GM21447 (cell line): ENCODE data around the gene DDX41.

Experiments used
- ATAC-seq: cut with Tn5 transposase; IDR thresholded peaks from one replicate; pipeline ENCODE4 v1.9.1; 2021; ENCODE audit not compliant: unreplicated experiment

Gene DDX41

DNA sequence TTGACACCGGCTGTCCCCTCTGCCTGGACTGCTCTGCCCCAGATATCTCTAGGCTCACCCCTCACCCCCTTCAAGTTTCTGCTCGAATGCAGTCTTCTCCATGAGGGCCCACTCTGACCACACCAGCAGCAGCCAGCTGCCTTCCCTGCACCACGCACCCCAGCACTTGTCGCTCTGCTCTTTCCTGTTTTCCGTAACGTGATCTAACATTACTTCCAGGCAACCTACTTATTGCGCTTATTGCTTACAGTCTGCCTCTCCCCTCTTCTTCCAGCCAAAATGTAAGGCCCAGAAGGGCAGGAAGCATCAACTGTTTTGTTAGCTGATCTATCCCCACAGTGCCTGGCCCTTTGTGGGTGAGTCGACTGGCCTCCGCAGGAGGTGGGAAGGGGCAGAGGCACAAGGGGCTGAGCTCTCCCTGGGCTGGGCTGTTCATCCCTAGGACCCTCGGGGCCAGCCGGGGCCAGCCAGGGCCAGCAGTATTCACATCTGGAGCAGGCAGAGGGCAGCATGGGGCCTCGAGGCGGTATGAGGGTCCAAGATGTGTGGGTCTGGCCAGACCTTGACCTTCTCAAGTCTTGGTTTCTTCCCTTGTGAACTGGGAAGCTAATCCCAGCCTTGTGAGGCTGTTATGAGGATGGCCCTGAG lies 31.7 kb downstream of the DDX41 start:
- ATAC-seq: no peak

DNA sequence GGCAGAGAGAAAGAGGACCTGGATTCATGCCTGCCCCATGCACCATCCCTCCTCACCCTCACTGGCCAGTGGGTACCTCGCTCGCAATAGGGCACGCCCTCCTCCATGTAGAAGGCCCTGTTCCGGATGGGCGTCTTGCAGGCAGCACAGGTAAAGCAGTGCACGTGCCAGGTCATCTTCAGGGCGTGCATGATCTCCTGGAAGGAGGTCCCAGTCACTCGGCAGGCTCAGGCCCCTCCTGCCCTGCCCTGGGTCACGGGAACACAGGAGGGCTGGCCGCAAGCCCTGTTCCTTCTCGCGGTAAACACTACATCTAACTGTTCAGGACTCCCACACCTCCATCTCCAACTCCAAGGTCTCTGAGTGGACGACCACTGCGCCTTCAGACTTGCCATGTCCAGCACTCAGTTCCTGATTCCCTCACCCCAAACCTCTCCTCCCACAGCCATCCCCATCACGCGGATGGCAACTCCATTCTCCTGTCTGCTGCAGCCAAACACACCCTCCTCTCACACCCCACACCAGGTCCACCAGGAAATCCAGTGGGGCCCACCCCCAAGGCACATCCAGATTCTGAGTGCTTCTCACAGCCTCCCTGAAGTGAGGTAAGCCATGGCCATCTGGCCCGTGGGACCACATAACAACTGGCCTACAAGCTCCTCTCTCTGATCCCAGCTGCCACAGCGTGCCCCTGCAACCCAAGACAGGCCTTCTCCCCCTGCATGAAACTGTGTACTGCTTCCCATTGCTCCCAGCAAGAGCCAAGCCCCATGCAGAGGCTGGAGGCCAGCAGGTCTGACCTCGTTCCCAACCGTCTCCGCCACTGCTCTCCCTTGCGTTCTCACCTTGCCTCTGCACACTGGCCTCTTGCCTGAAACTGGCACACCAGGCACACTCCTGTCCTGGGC lies 32.5 kb downstream of the DDX41 start:
- no peak for ATAC-seq

DNA sequence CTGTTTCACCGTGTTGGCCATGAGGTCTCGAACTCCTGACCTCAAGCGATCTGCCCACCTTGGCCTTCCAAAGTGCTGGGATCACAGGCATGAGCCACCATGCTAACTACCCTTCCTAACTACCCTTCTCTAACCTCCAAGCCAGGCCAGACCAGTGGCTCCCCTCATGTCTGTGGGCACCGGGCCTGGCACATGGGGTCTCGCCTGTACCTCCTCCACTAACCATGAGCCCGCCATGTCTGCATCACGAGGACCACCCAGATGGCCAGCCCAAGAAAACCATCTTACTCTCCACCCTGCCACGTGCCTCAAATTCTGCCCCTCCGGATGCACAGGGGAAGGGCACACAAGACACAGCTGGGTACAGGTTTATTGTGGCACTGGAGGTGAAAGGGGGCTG lies 33.7 kb downstream of the DDX41 start:
- no peak for ATAC-seq

DNA sequence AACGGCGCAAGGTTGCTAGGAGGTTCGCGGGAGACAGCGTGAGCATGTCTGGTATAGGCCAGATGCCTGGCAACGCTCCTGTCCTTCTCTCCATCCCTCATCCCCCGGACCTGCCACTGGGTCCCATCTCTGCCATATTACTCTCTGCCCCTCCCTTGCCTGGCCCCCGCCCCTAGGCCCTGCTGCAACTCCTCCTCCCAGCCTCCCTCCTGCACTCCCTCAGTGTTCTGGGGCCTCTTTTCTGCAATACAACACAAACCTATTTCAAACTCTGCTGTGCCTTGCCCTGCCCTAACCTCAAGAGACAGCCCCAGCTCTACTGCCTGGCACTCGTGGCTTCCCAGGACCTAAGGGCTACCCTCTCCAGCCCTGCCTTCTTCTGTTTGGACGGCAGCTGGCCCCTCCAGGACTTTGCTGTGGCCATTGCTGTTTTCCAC lies 34.4 kb downstream of the DDX41 start:
- no peak for ATAC-seq

DNA sequence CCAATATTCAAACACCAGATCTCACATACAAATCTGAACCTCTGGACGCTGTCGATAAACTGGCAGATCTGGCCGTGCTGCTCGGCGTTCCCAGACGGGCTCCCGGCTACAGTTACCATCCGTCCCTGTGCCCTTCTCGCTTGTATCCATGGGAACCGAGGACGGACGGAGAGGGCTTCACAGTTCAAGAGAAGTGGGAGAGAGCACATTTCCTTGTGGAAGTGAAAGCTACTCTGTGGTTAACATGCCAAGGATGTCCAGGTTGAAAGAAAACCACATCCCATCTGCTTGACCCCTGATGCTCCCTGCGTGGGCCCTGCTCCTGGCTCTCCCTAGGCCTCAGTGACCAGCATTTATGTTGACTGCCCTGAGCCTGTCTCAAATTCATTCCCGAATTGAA lies 37.0 kb downstream of the DDX41 start:
- ATAC-seq: no peak

DNA sequence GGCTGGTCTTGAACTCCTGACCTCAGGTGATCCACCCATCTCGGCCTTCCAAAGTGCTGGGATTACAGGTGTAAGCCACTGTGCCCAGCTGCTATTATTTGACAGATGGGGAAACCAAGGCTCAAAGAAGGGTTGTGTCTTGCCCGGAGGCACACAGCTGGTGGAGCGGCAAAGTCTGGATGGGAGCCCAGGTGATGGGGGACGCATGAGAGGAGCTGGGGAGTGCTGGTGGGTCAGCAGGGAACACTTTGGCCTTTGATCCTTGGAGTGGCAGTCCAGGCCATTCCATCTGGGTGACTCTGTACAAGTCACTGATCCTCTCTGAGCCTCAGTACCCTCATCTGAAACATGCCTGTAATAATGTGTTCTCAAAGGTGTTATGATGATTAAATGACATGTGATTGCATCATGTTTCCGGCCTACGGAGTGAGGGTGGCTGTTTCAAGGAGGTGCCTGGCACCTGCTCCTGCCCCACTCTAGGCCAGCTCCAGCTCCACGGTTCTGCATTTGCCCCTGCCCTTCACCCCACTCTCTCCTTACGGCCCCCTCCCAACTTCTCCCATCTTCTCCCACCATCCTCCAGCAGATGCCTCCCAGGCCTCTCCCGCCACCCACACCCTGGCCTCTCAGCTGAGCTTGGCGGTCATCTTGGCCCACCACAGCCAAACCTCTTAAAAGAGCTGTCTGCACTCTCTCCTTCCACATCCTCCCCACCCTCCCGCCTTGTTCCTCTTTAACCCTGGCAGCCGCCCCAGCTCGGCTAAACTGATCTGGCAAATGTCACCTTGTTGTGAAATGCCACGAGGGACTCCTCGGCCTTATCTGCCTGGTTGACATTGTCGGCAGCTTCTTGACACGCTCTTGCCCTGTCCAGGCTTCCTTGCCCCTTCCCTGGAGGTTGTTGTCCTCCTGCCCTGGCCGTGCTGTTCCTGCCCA lies 37.8 kb downstream of the DDX41 start:
- no peak for ATAC-seq

DNA sequence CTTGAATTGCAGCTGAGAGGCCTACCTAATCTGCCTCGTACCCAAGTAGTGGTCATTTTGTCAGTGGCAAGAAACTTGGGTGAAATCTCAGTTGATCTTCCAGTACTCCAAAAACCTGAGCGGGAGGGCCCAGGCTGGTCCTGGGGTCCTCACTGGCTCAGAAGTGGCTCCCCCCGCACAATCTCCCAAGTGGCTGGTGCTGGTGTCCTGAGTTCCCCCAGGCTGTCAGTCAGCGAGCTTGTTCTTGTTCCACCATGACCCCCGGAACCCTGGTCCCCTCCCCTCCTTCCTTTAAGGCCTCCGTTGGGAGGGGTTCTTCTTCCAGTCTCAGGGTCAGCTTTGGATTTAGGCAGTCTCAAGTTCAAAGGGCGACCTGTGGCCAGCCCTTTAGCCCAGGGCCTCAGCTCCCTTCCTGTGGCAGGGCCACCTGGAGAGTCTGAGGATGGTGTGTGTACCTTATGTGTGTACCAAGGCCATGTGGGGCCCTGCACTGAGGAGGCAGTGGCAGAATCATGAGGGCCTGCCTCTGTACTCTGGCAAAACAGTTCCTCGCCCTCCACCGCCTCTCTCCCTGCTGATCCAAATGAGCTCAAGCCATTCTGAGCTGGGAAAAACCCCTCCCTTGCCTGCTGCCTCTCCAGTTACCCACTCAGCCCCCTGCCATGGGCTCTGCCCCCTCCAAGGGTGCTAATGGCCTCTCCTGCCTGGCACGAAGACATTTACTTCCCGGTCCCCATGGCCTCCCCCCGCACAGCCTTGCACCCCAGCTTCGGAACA lies 38.9 kb downstream of the DDX41 start:
- no peak for ATAC-seq

DNA sequence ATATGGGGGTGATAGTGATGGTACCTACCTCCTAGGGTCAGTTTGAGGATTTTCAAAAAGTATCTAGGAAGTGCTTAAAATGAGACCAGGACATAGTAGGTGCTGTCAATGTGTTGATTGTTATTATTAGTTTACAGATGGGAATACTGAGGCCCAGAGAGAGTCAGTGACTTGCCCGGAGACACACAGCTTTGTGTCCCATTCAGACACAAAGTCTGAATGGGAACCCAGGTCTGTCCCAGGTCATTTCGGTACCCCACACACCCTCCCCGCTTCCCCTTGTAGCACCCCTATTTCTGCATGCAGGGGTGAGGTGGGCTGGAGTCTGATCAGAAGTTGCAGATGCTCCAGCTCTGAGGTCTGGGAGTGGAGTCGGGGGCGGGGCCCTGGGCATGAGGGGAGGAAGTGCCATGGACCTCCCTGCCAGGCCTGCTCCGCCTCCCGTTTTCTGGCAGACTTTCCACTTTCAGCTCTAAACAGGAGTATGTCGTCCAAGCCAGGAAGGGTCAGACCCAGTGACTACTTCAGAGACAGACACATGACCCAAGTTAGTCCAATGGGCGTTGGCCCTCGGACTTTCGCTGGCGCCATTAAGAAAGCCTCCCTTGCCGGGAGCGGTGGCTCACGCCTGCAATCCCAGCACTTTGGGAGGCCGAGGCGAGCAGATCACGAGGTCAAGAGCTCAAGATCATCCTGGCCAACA lies 40.1 kb downstream of the DDX41 start:
- ATAC-seq: no peak

DNA sequence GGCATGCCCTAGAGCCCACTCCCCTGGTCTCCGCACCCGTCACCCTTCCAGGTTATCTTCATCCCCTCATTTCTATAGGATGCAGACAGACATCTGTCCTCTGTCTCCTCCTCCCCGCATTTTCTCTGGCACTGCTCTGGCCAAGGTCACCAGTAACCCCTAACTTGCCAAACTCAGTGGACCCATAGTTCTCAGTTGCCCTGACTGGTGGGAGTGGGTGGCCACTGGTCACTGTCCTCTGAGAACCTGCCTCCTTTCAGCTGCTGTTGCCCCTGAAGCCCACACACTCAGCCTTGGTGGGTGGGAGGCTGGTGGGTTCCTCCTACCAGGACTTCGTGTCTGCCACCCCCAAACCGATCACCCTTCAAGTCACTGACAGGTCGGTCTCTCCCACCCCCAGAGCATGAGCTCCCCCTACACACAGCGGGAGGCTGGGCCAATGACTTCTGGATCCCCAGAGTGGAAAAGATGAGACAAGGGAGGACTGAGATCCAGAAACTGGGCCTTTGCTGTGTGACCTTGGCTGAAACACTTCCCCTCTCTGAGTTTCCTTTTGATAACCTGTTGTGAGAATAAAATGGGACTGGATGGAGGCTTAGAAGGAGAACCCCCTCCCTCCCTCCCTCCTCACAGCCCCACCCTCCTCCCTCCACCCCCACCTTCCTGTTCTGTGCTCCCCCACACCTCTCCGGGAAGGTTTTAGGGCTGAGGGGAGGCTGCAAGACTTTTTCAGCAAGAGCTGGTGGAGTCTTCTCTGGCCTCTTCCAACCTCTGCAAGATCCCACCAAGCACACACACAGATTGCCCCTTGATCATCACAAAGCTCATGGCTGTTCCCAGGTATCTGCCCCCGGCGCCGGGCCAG lies 41.0 kb downstream of the DDX41 start:
- ATAC-seq: no peak

DNA sequence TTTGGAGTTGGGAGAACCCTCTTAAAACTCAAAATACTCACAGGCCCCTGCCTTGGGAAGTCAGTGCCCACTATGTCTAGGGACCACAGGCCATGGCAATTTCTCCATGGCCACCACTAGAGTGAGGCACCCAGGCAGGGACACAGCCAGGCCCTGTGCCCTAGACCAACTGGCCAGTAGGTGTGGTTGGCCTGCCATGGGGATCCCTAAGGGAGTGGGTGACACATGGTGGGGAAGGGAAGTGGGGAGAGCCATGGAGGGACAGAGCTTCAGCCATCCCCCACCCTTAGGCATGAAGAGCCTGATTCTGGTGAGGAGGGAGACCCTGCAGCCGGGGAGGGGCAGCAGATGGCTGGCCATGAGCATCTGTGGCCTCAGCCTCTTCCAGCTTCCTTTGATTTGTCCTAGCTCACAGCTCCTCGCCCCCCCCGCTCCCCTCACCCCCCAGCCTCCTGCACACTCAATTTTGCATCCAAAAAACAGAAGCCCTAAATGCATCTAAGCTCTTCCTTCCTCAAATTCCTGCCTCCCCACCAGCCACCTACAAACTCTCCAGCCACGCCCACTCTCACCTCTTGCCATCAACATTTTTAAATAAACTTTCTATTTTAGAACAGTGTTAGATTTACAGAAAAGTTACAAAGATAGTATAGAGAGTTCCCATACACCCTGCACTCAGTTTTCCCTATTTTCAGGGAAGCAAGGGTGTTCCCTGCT lies 41.8 kb downstream of the DDX41 start:
- ATAC-seq: no peak

DNA sequence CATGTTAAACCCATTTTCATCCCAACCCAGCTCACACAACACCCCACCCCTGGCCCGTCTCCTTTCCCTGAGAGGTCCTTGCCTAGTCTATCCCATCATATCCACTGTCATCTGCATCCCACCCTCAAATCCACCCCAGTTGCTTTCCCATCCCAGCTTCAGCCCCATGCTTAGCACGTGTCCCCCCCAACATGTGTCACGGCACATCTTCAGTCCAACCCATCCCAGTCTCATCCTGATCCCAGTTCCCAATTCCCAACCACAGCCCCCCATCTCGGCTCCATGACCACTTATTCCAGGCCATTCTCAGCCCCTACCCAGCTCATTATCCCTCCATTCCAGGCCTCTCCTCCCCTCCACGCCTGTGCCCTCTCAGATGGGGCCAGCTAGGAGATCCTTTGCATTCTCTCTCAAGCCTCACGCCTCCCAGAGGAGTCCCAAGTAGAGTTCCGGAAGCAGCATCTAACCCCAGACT lies 42.7 kb downstream of the DDX41 start:
- no peak for ATAC-seq

DNA sequence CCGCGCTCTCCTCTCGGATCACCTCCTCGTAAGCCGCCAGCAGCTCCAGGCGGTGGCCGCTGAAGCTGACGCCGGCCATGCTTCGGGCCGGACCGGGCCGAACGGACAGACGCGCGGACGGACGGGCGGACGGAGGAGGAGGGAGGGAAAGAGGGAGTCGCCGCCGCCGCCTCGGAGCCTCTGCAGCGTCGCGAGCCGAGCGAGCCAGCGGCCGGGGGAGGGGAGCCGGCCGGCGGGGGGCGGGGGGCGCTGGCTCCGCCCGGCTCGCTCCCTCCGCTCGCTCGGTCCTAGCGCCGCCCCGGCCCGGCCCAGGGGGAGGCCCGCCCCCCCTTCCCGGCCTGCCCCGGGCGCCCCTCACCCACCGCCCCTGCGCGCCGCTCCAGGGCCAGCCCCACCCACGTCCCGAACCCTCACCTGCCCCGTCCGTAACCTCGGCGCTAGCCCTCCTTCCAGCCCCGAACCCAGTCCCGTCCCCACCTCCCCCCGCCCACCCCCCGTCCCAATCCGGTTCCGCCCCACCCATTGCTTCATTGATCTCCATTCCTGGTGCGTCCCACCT lies 43.2 kb downstream of the DDX41 start, which contains the start of gene DBN1:
Gene DBN1 (minus strand): TSS at position 192 of the 559 bp plus-strand sequence. CDS start 113 bp downstream, at position 79.
- ATAC-seq: no peak

DNA sequence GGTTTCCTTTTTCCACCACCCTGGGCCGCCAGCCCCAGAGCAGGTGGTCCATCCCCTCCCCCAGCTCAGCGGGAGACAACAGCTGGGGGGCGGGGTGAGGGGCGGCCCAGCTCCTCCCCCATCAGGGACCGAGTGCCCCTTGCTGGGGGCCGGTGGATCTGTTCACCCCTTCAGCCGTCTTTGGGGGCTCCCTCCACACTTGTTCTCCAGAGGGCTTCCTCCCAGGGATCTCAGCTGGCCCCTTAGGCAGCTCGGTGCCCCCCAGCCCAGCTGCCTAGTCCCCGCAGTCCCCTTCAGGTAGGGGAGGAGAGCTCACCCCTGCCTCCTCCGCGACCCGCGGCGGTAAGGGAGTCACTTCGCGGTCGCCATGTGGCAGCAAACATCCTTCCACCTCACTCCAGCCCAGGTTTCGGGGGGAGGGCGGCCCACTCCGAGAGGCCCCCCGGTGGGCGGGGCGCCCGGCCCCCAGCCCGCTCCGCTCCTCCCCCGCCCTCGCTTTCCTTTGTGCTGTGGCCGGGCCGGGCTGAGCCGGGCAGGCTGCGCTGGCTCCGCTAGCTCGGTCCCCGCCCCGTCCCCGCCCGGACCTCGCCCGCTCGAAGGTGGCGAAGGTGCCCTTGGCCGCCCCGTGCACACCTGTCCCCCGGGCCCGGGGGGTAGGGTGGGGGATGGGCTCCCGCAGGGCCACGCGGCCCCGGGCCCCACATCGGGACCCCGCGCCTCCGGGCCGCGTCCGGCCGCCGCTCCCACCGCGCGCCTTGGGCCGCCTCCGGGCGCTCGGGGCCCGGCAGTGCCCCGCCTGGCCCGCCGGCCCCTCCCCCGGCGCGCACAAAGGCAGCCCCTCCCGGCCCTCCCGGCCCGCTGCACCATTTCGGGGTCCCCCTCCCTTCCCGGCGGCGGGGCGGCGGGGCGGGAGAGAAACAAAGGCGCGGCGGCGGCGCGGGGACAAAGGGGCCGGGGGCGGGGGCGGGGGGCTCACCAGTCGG lies 44.0 kb downstream of the DDX41 start:
- ATAC-seq: peak; percentile 47

DNA sequence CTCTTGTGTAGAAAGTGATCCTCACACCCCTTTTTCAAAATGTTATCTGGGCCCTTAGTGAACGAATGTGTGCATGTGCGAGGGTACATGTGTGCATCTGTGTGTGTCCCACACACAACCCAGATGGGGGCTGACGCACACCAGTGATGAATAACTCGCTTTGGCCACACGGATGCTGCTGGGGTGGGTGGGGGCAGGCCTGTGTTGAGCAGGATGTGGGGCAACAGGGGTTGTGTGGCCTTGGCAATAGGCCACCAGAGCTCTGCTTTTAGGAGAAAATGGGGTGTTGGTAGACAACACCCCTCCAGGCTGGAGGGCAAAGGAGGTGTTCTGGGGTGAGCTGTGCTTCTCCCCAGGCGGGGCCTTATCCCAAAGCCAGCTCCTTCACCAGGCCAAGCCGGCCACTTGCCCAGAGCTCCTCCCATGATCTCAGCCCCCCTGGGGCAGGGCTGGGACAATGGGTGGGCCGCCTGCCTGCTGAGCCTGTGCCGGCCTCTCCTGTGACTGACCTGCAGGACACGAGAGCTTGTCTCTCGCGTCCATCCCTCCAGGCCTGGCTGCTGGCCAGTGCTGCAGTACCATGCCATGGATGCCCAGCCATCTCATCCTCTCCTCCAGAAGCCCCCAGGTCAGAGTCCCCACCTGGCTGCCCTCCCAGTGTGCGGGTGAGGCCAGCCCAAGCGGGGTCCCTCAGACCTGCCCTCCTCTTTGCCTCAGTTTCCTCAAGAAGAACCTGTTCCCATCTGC lies 45.0 kb downstream of the DDX41 start:
- ATAC-seq: no peak

DNA sequence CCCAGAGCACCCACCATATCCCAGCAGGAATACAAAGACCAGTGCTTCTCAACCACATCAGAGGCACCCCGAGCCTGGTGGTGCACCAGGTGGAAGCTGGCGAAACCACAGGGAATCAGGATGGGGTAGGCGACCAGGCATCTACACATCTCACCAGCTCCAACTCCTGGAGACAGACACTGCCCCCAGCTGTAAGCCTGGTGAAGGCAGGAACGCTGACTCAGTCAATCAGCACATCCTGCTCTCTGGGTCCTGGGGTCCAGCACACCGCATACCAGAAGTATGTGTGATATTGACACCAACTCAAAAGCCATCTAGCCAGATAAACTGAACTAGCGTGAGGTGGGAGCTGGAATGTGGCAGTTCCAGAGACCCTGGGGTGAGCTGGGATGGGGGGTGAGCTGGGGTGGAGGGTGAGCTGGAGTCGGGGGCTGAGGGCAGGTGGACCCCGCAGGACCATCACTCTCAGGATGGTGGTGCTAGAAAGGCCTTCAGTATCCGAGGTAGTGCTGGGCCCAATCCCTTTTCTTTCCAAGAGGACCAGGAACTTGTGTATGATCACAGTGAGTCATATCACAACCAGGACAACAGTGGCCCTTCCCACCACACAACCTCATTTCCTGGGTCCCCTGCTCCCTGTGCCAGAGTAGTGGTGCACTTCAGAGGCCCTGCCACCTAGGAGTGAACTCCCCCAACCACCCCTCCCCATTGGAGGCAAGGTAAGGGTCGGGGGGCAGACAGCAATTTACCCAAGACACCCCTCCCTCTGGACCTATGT lies 45.8 kb downstream of the DDX41 start:
- no peak for ATAC-seq
